ENCODE data around the gene EXOC6B.
"Not testable (repeated sequence)": the region's sequence is repeated elsewhere in the genome, so short reads cannot be mapped to it uniquely, and the experiment has no call there.

Gene EXOC6B

DNA sequence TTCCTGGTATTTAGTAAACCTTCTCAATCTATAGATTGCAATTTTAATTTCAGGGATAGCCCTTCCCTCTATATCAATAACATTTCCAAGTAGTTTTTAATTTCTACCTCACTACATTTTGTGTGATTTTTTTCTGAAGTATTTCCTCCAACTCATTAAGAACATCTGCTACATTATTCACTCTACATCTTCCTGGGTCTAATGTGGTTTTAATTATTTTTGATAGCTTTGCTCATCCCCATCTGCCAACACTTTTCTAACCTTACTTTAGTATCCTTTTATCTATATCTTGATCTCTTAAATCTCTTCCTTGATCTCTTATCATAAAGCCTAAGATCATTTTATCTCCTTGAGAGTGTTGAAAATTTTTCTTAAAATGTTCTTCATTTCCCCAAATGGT, 399.8 kb downstream of the EXOC6B start:
- peak; percentile 23 for DNase-seq

DNA sequence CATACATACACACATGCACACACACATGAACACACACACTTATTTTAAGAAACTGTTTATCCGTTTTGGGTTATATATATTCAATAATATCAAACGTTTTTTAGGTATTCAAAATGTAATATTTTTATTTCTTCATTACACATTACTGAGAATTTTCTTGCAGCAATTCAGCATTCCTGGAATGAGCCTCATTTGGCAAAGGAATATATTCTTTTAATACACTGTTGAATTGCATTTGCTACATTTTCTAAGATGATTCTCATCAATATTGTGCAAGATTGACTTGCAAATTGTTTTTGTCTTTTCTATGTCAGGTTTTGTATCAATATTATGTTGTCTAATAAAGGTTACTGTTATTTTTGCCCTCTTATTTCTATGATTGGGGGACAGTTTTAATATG, 402.1 kb downstream of the EXOC6B start:
- DNase-seq, result no peak

DNA sequence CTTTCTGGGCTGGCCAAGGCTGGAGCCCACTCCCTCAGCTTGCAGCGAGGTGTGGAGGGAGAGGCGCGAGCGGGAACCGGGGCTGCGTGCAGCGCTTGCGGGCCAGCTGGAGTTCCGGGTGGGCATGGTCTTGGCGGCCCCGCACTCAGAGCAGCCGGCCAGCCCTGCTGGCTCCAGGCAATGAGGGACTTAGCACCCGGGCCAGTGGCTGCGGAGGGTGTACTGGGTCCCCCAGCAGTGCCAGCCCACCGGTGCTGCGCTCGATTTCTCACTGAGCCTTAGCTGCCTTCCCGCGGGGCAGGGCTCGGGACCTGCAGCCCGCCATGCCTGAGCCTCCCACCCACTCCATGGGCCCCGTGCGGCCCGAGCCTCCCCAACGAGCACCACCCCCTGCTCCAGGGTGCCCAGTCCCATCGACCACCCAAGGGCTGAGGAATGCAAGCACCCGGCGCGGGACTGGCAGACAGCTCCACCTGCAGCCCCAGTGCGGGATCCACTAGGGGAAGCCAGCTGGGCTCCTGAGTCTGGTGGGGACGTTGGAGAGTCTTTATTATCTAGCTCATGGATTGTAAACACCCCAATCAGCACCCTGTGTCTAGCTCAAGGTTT, 404.0 kb downstream of the EXOC6B start:
- not testable (repeated sequence) for DNase-seq

DNA sequence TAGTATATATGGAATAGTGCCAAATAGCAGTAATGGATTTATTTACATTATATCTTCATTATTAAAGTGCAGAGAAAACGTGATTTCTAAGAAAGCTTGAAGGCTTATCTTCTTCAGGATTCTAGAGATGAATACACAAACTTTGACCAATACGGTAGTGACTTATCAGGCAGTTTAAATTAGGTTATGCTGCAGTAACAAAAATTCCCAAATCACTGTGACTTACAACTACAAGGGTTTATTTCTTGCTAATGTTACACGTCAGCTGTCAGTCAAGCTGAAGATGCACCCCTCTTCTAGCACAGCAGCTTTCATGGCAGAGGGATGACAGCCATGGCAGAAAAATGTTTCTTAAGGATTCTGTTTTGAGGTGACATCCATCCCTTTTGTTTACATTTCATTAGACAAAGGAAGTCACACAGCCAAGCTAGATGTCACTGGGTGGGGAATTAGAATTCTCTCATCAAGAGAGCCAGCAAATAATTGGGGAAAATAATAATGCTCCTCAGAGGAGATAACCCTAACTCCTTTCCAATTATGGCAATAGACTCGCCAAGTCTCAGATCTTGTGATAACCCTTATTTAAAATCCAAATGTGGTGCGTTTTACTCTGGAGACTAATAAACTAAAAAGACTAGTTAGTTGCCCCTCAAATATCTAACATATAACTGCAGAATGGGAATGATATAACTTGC, 409.9 kb downstream of the EXOC6B start:
- DNase-seq, result no peak

DNA sequence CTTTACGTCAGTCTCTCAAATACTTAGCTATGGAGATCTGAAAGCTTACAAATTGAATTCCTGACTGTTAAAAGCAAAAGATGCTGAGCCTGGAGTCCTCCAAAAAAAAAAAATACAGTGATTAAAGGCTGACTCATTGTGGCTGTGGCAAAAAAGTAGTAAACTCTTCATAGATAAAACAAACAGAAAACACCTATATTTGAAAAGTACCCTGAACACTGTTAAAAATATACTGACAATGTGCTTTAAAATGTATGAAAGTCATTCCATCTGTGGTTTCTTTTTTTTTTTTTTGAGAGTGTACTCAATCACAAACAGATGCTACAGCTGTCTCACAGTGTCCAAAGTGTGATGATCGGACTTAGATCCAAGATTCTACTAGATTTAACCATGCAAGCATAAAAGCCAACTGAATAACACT, 410.6 kb downstream of the EXOC6B start:
- DNase-seq, result peak; percentile 68

DNA sequence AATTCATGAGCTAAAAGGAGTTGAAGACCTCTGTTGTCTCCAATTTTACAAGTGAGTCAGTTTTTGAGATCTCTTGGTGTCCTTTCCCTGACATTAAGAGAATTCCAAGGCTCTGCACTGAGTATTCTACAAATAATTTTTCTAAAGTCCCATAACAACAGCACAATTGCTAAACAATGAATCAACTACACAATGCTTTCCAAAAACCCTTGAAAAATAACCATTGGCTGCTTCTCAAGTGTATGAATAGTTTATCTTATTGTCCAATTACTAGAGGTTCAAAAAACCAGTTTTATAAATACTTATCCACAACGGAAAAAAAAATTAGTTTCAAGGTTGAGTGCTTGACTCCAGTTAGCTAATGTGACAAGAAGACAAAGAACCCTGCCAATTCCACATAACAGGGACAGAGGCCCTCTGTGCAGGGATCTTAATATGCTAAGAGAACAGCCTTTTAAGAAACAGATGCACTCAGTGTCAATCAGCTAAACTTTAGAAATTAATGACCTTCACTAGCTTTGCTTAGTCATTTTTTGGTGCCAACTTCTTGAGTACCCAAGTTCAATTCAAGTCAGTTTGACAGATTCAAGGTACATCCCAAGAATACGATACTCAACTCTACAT, 411.6 kb downstream of the EXOC6B start:
- DNase-seq, result no peak

DNA sequence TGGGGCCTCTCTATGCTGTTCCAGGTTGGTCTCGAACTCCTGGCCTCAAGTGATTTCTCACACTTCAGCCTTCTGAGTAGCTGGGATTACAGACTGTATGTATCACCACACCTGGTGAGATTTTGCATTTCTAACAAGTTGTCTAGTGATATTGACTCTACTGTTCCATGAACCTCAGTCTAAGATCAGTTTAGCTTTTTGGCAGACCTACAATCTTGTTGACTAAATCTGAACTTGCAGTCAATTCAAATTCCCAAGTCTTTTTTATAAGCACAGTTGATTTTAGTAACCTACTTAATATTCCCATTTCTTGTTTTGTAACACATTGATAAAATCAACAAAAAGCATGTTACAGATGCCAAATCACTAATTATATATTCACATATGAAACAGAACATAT, 412.1 kb downstream of the EXOC6B start:
- no peak for DNase-seq

DNA sequence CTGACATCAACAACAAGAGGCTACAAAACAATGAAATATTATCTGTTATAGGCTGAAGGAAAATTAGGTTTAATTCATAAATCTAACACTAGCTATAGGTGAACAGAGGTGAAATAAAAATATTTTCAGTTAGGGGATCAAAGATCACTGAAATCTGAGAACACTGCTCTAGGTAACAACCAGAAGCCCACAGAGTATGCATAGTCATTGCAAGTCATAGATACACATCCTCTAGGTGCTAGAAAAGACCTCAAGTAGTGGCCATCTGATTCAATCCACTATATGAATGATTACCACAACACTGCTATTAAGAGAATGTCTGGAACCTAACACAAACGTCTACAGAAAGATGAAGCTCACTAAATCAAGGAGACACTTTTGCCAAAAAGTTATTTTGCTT, 413.6 kb downstream of the EXOC6B start:
- DNase-seq, result no peak

DNA sequence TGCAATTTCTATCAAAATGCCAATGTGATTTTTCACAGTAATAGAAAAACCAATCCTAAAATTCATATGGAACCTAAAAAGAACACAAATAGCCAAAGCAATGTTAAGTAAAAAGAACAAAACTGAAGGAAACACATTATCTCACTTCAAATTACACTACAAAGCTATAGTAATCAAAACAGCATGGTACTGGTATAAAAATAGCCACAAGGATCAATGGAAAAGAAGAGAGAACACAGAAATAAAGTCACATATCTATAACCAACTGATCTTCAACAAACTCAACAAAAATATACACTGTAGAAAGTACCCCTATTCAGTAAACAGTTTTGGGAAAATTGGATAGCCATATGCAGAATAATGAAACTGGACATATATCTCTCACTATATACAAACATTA, 426.0 kb downstream of the EXOC6B start:
- DNase-seq, result no peak

DNA sequence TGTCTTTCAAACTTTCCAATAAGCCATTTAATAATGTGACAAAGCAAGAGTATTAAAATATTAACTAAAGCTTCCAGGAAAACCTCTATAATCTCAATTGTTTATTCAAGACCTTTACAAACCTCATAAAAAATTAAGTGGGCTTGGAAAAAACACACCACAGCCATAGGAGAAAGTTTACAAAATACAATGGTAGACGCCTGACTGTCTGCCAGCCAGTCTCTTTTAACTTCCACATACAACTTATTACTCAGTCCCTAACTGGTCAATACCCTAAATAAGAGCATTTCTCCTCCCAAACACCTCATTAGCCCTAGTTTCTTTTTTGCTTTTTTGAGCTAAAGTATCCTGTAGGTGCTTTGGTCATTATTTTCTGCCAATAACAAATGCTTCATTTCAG, 430.7 kb downstream of the EXOC6B start:
- DNase-seq, result no peak

DNA sequence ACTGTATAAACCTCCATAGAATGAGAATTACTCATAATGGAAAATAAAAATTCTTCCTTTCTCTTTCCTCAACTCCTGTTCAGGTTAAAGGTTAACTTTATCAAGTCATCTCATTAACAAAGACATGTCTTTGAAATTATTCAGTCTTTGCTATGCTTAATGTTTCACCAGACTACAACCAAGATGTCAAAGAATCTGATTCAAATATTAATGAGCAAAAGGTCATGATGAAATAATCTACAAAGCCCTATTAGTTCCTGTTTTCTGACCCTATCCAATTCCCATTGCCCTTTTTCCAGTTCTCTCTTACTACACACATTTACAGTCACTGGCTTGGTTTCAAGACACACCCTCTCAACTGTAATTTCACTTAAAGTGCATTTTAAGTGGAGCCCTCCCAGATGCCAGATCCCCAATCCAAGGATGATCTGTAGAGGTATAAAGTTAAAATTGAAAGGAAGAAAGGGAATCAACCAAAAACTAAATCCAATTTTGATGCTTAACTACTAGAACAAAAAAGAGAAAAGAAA, 431.2 kb downstream of the EXOC6B start:
- DNase-seq, result no peak

DNA sequence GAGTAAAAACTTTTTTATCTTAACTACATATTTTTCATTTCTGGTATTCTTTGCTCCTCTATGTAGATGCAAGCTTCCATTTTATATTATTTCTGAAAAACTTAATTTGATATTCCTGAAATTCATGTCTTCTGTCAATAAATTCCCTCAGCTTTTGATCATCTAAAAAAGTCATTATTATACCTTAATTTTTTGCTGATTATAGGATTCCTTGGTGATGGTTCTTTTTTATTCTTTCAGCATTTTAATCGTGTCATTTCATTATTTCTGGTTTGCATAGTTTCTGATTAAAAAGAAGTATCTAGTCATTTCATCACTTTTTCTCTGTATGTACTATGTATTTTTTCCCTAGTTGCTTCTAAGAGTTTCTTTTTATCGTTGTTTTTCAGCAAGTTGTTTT, 436.4 kb downstream of the EXOC6B start:
- DNase-seq, result no peak

DNA sequence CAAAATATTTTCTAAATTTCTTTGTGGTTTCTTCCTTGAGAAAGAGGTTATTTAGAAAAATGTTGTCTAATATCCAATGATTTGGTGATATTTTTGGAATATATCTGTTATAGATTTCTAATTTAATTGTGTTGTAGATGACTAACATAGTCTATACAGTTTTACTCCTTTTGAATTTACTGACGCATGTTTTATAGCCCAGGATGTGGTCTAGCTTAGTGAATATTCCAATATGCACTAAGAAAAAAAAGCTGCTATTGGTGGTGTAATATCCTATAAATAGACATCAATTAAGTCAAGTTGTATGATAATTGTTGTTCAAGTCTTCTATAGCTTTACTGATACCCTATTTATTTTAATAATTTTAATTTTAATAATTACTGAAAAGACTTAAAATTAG, 437.6 kb downstream of the EXOC6B start:
- DNase-seq, result no peak

DNA sequence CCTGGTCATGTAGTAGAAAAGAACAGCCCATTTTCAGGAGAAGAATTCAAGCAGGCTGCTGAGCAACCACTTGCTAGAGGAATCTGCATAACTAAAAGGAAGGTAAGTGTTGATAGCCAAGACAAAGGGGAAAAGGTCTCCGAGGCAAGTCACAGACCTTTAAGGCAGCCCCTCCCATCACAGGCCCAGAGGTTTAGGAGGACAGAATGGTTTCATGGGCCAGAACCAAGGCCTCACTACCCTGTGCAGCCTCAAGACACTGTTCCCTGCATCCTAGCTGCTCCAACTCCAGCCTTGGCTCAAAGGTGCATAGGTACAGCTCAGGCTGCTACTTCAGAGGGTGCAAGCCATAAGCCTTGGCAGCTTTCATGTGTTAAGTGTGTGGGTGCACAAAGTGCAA, 439.5 kb downstream of the EXOC6B start:
- DNase-seq, result no peak

DNA sequence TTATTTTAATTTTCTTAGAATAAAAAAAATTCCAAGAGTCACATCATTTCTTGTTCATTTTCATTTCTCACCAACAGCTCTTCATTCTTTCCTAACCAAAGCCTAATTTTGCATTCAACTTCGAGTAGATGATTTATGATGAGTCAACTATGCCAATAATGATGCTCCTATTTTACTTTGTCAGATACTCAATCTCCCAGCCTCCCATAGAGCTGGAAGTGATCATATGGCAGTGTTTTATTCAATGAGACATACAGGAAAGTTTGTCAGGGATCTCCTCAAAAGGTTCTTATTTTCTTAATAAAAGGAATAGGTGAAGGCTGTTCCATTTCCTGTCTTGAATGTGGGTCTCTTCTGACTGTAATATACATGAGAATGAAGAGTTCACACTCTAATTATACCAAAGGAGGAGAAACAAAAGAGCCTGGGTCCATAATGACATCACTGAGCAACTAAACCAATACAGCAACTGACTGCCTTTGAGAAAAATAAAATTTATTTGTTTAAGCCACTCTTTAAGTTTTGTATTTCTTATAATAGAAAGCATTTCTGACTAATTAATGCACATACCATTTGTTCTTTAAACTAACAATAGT, 447.0 kb downstream of the EXOC6B start:
- DNase-seq, result peak; percentile 4

DNA sequence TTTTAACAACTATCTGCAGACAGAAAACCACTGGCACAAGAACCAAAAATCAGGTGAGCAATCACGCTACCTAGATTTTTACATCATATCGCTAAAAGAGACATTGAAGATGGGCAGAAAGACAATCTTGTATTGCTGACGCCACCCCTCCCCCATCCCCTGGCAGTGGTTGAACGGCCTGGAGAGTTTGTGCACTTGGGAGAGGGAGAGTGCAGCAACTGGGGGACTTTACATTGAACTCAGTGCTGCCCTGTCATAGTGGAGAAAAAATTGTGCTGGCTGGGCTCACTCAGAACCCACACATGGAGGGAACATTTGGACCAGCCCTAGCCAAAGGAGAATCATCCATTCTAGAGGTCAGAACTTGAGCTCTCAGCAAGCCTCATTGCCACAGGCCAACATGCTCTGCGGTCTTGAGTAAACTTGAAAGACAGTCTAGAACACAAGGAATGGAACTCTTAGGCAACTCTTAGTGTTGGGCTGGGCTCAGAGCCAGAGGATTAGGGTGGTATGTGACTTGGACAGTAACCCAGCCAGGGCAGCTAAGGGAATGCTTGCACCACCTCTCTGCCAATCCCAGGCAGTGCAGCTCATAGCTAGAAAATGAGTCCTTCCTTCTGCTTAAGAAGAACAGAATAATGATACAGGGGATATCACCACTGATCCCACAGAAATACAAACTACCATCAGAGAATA, 458.2 kb downstream of the EXOC6B start:
- peak; percentile 89 for DNase-seq

DNA sequence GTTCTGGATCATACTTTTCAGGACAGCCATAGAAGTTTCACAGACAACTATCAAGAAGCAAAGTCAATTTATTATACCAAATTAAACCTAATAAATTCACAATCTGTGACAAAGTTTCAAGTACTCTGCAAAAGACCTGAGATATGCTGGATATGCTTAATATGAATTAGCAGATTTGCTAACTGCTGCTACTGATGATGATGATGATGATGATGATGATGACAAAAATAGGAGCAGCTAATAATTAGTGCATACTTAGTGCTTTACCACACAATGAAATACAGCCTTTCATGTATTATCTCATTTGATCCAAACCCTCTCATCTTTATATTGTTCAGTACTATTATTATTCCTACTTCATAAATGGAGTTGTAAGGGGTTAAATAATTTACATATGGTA, 462.4 kb downstream of the EXOC6B start:
- DNase-seq, result no peak

DNA sequence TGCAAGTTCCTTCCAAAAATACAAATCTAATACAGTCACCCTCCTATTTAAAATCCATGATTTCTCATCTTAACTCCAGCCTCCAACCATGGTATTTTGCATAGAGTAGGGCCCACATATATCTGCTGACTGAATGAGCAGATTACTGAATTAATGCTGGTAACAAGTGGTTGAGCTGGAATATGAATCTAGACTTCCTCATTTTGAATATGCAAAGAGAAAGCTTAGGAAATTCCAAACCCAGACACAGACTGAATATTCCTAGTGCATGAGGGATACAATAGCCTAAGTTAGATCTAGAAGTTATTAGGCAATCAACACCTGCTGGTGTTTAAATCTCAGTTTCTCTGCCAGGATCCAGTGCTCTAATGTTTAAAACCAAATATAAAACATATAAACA, 463.1 kb downstream of the EXOC6B start:
- DNase-seq, result no peak

DNA sequence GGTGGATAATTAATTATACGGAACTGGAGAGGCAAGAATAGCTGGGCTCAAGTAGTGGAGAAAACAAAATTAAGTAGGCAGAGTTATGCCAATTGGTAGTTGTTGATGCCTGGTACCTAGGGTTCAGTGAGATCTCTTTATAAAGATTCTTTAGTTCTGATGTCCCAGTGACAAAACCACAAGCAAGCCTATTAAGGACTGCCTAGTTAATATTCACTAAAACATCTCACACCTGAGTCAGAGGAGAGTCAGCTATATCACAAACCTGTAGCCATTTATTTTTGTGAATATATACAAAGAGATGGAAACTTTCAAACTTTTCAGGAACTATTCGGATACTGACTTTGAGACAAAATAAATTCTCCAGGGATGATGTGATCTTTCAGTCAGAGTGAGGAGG, 464.3 kb downstream of the EXOC6B start:
- no peak for DNase-seq

DNA sequence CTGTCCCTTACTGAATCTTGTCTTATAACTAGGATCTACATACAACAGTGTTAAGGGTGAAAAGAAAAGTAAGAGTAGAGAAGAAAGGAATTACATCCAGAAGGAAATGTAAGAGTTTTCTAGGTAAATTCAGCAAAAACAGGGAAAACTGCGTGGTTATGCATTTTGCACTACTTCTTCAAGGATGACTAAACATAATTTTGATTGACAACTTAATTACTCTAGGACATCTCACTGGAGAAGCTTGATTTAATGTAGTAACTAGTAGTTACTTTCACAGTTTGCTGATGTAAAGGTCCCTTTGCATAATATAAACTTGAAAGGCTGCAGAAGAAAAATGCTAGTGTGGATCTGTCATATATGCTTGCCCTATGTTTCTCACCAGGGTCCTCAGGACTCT, 464.8 kb downstream of the EXOC6B start:
- DNase-seq, result no peak

DNA sequence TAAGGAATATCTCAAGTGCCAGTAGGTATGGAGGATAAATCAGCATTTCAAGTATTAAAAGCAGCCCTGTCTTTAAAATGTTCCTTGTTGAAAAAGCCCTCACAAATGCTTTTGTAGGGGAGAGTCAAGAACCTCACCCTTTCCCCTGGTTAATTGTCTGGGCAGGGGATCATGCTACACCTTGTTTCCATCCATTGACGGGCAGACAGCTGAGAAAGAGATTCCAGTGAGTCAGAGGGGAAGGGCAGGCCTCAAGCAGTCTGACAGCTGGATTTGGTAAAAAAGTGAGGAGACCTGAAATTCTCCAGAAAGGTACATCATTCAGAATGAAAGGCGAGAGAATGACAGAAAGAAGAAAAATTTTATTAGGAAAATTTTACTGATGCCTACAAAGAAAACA, 475.0 kb downstream of the EXOC6B start:
- DNase-seq, result no peak

DNA sequence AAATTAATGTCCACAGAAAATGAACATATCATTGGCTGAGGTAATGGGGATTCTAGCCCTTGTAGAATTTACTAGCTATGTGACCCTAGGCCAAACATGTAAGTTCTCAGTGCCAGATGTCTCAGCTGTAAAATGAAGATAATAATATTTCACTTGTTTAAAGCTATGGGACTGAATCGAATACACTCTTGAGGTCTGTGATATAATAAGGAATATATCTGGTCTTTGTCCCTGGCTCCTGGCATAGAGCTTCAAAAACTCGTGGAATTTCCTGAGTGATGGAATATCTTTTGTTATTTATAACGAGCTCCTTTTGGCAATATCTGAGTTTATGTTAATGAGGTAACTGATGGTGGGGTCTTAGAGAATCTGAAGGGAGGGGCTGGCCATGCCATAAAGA, 476.8 kb downstream of the EXOC6B start:
- no peak for DNase-seq

DNA sequence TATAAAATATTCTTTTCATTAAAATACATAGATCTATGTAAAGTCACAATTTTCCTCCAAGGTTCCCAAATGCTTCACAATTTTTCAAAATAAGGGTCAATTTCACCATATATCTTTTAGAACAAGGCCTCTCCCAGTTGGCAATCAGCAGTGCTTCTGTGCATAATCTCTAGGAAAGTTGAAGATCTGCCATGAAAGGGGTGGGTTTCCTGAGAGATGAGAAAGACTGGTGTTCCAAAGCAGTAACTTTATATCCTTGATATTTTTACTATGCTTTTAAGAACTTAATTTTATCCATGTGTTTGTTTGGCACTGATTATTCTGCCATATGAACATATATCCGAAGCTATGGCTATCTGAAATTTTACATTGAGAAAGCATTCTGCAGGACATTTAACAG, 478.8 kb downstream of the EXOC6B start:
- DNase-seq, result no peak

All from fibroblast of skin of right quadriceps (primary cell).